Measurements from ENCODE around the gene RGS14.
"Not testable (repeated sequence)": the region's sequence is repeated elsewhere in the genome, so short reads cannot be mapped to it uniquely, and the experiment has no call there.

RGS14 gene

GRCh38 chr5:177403792-177404640, 46.3 kb downstream of the RGS14 start:
- DNase-seq (ENCODE audit: low read depth), result peak; percentile 65

- no peak for DNase-seq (ENCODE audit: low read depth)
These were observed 47.0 kb downstream of the RGS14 start for GRCh38 chr5:177404641-177405179.

- DNase-seq (ENCODE audit: low read depth), result no peak
These were observed 47.6 kb downstream of the RGS14 start for GRCh38 chr5:177405312-177405711.

DNA sequence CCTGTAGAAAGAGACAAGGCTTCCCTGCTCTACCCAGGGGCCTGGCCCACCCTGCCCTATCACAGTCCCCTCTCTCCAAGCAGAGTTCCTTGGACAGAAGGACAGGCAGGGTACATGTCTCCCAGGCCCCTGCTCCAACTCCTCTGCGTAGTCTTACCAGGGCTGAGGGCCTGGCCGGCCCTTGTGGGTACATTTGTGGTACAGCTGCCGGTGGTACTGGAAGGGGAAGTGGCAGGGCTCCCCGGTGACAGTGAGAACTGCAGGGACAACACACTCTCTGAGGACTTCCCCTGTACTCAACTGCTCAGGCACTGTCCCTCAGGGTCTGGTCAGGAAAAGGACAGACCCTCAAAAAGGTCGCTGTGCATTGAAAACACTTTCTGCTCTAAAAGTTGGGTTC, 48.1 kb downstream of the RGS14 start:
- no peak for DNase-seq (ENCODE audit: low read depth)

- DNase-seq (ENCODE audit: low read depth), result no peak
These were observed 51.5 kb downstream of the RGS14 start, which contains the start of gene F12 for GRCh38 chr5:177409043-177409801. F12 (minus strand) TSS chr5:177409564; CDS start chr5:177409527, 37 bp downstream.

GRCh38 chr5:177410575-177410974, 52.9 kb downstream of the RGS14 start:
- DNase-seq (ENCODE audit: low read depth), result no peak

DNA sequence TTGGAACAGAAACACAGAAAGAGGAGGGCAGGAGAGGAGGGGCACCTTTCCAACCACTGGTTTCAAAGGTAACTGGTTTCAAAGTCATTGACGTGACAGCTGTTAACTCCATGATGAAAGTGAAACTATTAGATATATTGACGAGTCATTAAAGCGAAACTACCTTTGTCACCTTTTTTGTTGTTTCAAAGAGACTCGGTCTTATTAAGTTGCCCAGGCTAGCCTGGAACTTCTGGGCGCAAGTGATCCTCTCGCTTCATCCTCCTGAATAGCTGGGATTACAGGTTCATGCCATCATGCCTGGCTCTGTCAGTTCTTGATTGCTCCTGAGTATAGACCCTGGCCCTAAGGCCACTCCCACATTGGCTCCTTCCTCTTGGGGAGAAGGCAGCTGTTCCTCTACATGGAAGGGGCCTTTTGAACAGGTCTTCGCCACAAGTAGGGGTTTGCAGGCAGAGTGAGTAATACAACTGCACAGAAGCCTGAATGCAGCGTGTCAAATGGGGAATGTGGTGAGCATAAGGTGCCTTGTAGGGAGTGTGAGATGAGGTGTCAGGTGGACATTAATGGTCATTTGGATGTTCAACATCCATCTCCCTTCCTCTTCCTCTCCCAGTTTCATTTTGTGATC, 55.0 kb downstream of the RGS14 start:
- DNase-seq (ENCODE audit: low read depth), result no peak

- DNase-seq (ENCODE audit: low read depth), result no peak
These were observed 56.8 kb downstream of the RGS14 start for GRCh38 chr5:177414481-177414880.

DNA sequence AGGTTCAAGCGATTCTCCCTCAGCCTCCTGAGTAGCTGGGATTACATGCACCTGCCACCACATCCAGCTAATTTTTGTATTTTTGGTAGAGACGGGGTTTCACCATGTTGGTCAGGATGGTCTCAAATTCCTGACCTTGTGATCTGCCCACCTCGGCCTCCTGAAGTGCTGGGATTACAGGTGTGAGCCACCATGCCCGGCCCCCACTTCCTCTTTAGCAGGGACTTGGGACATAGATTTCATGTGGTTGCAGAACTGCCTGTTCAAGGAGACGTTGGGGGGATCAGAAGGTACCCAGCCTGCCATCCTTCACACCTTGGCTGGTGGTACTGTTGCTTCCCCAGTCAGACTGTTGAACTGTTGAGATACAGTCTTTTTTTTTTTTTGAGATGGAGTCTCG, 59.4 kb downstream of the RGS14 start:
- DNase-seq (ENCODE audit: low read depth), result not testable (repeated sequence)

DNA sequence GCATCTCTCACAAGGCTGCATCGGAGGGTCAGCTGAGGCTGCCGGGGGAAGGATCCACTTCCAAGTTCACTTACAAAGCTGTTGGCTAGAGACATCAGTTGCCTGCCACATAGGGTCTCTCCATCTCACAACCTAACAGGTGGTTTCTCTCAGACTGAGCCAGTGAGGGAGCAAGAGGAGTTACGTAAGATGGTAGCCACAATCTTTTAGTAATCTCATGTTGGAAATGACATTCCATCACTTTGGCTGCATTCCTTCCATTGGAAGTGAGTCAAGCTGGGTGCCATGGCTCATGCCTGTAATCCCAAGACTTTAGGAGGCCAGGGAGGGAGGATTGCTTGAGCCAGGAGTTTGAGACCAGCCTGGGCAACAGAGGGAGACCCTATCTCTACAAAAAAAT, 61.3 kb downstream of the RGS14 start:
- peak; percentile 87 for DNase-seq (ENCODE audit: low read depth)

DNA sequence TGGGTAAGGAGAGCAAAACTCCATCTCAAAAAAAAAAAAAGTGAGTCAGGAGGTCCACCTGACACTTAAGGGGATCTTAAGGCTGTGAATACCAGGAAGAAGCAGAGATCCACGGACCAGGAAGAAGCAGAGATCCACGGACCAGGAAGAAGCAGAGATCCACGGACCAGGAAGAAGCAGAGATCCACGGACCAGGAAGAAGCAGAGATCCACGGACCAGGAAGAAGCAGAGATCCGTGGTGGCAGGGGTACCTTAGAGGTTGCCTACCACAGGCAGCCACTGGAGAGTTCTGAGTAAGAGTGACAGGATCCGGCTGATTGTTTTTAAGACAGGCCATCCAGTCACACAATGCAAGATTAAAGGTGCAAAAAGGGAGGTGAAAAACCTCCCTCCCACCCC, 62.7 kb downstream of the RGS14 start:
- not testable (repeated sequence) for DNase-seq (ENCODE audit: low read depth)

- no peak for DNase-seq (ENCODE audit: low read depth)
These were observed 63.5 kb downstream of the RGS14 start for GRCh38 chr5:177421062-177421798.

Data from amniotic epithelial cell (primary cell).